ENCODE data around the gene NRARP. TPM values are rescaled to one million over a fixed set of nuclear protein-coding genes. Genes with fewer than 3 reads are reported as not detected.

Gene NRARP
- total and polyA plus RNA-seq, 2 of the 13 experiments (the other 11 are each of a cell fraction or from before 2014, with no cell fraction given) = 0.22 to 0.46 TPM

GRCh38 chr9:137294091-137294680 is 7.9 kb downstream of the NRARP start (continued):
- TF ChIP-seq ZNF691 (CRISPR knock-in tag; IDR thresholded peaks at IDR 0.05; ENCODE audit: borderline replicate concordance, low read depth) = no peak
- TF ChIP-seq RARG (CRISPR knock-in tag; IDR thresholded peaks at IDR 0.05; ENCODE audit: low read depth) = 0 out of 2 replicates have a peak, but pooled peaks have one; percentile 49
- no peak for TF ChIP-seq BHLHE40 (IDR thresholded peaks at IDR 0.05; ENCODE audit: low read length)
- 0 out of 2 replicates have a peak, but pooled peaks have one; percentile 13 for TF ChIP-seq KDM2A (CRISPR knock-in tag; IDR thresholded peaks at IDR 0.05; ENCODE audit: borderline replicate concordance, low read depth)
- TF ChIP-seq ELF1 (CRISPR knock-in tag; IDR thresholded peaks at IDR 0.05) = 0 out of 2 replicates have a peak, but pooled peaks have one; percentile 22
- no peak for TF ChIP-seq KDM3A (CRISPR knock-in tag; IDR thresholded peaks at IDR 0.05; ENCODE audit: low read depth)
- TF ChIP-seq CREM (IDR thresholded peaks at IDR 0.05) = peak; percentile 70
- TF ChIP-seq CREM (CRISPR knock-in tag; IDR thresholded peaks at IDR 0.05) = no peak
- TF ChIP-seq EZH2 (conservative IDR thresholded peaks at IDR 0.05; ENCODE audit: low read depth, low read length) = no peak
- peak; percentile 44; the same call in 1 of the 2 replicates for TF ChIP-seq ZFP91 (CRISPR knock-in tag; IDR thresholded peaks at IDR 0.05; ENCODE audit: borderline replicate concordance)
- no peak for TF ChIP-seq GABPA (IDR thresholded peaks at IDR 0.05; ENCODE audit: low read depth, low read length)
- no peak for TF ChIP-seq GABPA (CRISPR knock-in tag; IDR thresholded peaks at IDR 0.05; ENCODE audit: low read depth)
- 0 out of 2 replicates have a peak, but pooled peaks have one; percentile 58 for TF ChIP-seq ZNF3 (CRISPR knock-in tag; IDR thresholded peaks at IDR 0.05)
- no peak for TF ChIP-seq ZNF296 (CRISPR knock-in tag; conservative IDR thresholded peaks at IDR 0.05)
- no peak for TF ChIP-seq GPBP1L1 (CRISPR knock-in tag; IDR thresholded peaks at IDR 0.05)
- no peak for TF ChIP-seq ZNF777 (CRISPR knock-in tag; IDR thresholded peaks at IDR 0.05)
- TF ChIP-seq ZNF816 (CRISPR knock-in tag; IDR thresholded peaks at IDR 0.05; ENCODE audit: borderline replicate concordance) = no peak
- no peak for TF ChIP-seq CBX1 (IDR thresholded peaks at IDR 0.05; ENCODE audit: low read depth)
- no peak for TF ChIP-seq ZBTB34 (CRISPR knock-in tag; IDR thresholded peaks at IDR 0.05)
- TF ChIP-seq ZMYM3 (CRISPR knock-in tag; IDR thresholded peaks at IDR 0.05) = peak; percentile 90
- no peak; the same call in 1 of the 2 replicates for TF ChIP-seq TIGD3 (CRISPR knock-in tag; IDR thresholded peaks at IDR 0.05; ENCODE audit: borderline replicate concordance)
- TF ChIP-seq SAFB2 (CRISPR knock-in tag; IDR thresholded peaks at IDR 0.05; ENCODE audit: borderline replicate concordance, low read depth) = no peak
- no peak for TF ChIP-seq ZNF747 (CRISPR knock-in tag; IDR thresholded peaks at IDR 0.05; ENCODE audit: borderline replicate concordance)
